ENCODE data around the gene NAP1L1. TPM values are rescaled to one million over a fixed set of nuclear protein-coding genes. Genes with fewer than 3 reads are reported as not detected.

NAP1L1 gene
- total RNA-seq, 1 experiment from 2014 or later: 711 TPM

GRCh38 chr12:76080729-76081415 is 3.6 kb downstream of the NAP1L1 start:
- Histone ChIP-seq H3K4me3 (ENCODE audit: low read depth, low read length) (no peak overlapping the region), H3K36me3 (ENCODE audit: control insufficient read depth, insufficient read depth, low read length) (no peaks in the 10 kb centered on the region; the same call in 1 of the 2 replicates), H3K4me1 (peaks cover 20% of the 10 kb centered on the region), H3K27me3 (replicated peaks; ENCODE audit: control insufficient read depth, insufficient read depth, low read length) (no peaks in the 10 kb centered on the region), H3K9me3 (no peaks in the 10 kb centered on the region)
- TF ChIP-seq CTCF (IDR thresholded peaks at IDR 0.05; ENCODE audit: insufficient read depth in 1 of 2, low read depth in 1 of 2, low read length in 1 of 2, severe bottlenecking in 1 of 2, unreplicated experiment in 1 of 2): peak in 1 of 2 experiments; percentile 13
- Mint-ChIP-seq H3K27me3 (ENCODE audit: insufficient read depth, unreplicated experiment) (no peaks in the 10 kb centered on the region), H3K36me3 (ENCODE audit: insufficient read depth, unreplicated experiment) (peaks cover 60% of the 10 kb centered on the region), H3K4me1 (ENCODE audit: low read depth, unreplicated experiment) (peaks cover 33% of the 10 kb centered on the region), H3K4me3 (ENCODE audit: unreplicated experiment) (no peak overlapping the region), H3K27ac (ENCODE audit: unreplicated experiment) (no peak overlapping the region), H3K9me3 (ENCODE audit: unreplicated experiment) (no peaks in the 10 kb centered on the region)
- ChIA-PET POLR2A (no interaction called here), CTCF (interaction anchor here (1.8 kb wide), 1 partner anchor 266 kb away, joined by 4 read pairs; no protein-coding TSS in a partner anchor)
- intact Hi-C loops (cut with micrococcal nuclease; ENCODE audit: unreplicated experiment): loop anchor here (5.0 to 10.0 kb wide), 2 partner anchors 76 to 474 kb away; partner anchors contain the start of gene OSBPL8
- peak in 1 of 2 experiments; percentile 32 for DNase-seq
- BruUV-seq (replicated peaks): no TSS peak

- TF ChIP-seq CTCF (IDR thresholded peaks at IDR 0.05; ENCODE audit: insufficient read depth in 1 of 2, low read depth in 1 of 2, low read length in 1 of 2, severe bottlenecking in 1 of 2, unreplicated experiment in 1 of 2): no peak
- no peaks in the 10 kb centered on the region for H3K9me3 ChIP-seq
- POLR2A ChIA-PET: no interaction called here
- no peak overlapping the region for H3K4me3 ChIP-seq (ENCODE audit: low read depth, low read length)
- peaks cover 58% of the 10 kb centered on the region for H3K36me3 Mint-ChIP-seq (ENCODE audit: insufficient read depth, unreplicated experiment)
- H3K4me1 ChIP-seq: peaks cover 20% of the 10 kb centered on the region
- H3K36me3 ChIP-seq (ENCODE audit: control insufficient read depth, insufficient read depth, low read length): no peaks in the 10 kb centered on the region; the same call in 1 of the 2 replicates
- no peak for DNase-seq
- peaks cover 26% of the 10 kb centered on the region for H3K4me1 Mint-ChIP-seq (ENCODE audit: low read depth, unreplicated experiment)
- H3K27me3 Mint-ChIP-seq (ENCODE audit: insufficient read depth, unreplicated experiment): no peaks in the 10 kb centered on the region
- no peak overlapping the region for H3K4me3 Mint-ChIP-seq (ENCODE audit: unreplicated experiment)
- no peaks in the 10 kb centered on the region for H3K27me3 ChIP-seq (replicated peaks; ENCODE audit: control insufficient read depth, insufficient read depth, low read length)
- CTCF ChIA-PET: interaction anchor here (1.0 to 1.8 kb wide), 2 partner anchors 267 to 527 kb away, joined by 3 to 4 read pairs; no protein-coding TSS in a partner anchor
- no TSS peak for BruUV-seq (replicated peaks)
- no peaks in the 10 kb centered on the region for H3K9me3 Mint-ChIP-seq (ENCODE audit: unreplicated experiment)
- intact Hi-C loops (cut with micrococcal nuclease; ENCODE audit: unreplicated experiment): loop anchor here (5.0 to 10.0 kb wide), 2 partner anchors 77 to 475 kb away; partner anchors contain the start of gene OSBPL8
- H3K27ac Mint-ChIP-seq (ENCODE audit: unreplicated experiment): no peak overlapping the region
Observed at GRCh38 chr12:76080017-76080728, 4.3 kb downstream of the NAP1L1 start.

- Mint-ChIP-seq H3K36me3 (ENCODE audit: insufficient read depth, unreplicated experiment) (peaks cover 44% of the 10 kb centered on the region), H3K9me3 (ENCODE audit: unreplicated experiment) (no peaks in the 10 kb centered on the region), H3K4me1 (ENCODE audit: low read depth, unreplicated experiment) (peaks cover 32% of the 10 kb centered on the region), H3K27ac (ENCODE audit: unreplicated experiment) (peak overlapping the region; percentile 54), H3K4me3 (ENCODE audit: unreplicated experiment) (no peak overlapping the region), H3K27me3 (ENCODE audit: insufficient read depth, unreplicated experiment) (no peaks in the 10 kb centered on the region)
- POLR2A ChIA-PET: no interaction called here
- no peak for TF ChIP-seq CTCF (IDR thresholded peaks at IDR 0.05; ENCODE audit: insufficient read depth in 1 of 2, low read depth in 1 of 2, low read length in 1 of 2, severe bottlenecking in 1 of 2, unreplicated experiment in 1 of 2)
- Histone ChIP-seq H3K9me3 (no peaks in the 10 kb centered on the region), H3K4me3 (ENCODE audit: low read depth, low read length) (no peak overlapping the region), H3K27me3 (replicated peaks; ENCODE audit: control insufficient read depth, insufficient read depth, low read length) (no peaks in the 10 kb centered on the region), H3K4me1 (peaks cover 22% of the 10 kb centered on the region), H3K36me3 (ENCODE audit: control insufficient read depth, insufficient read depth, low read length) (no peaks in the 10 kb centered on the region; the same call in 1 of the 2 replicates)
- intact Hi-C loops (cut with micrococcal nuclease; ENCODE audit: unreplicated experiment): no loop called here
- CTCF ChIA-PET: no interaction called here
- BruUV-seq (replicated peaks): no TSS peak
- DNase-seq: no peak
Observed at GRCh38 chr12:76078748-76079147, 5.7 kb downstream of the NAP1L1 start.

All from Caco-2 (cell line).